Daoy (cell line): ENCODE results near the gene RPAP2. TPM values are rescaled to one million over a fixed set of nuclear protein-coding genes. Genes with fewer than 3 reads are reported as not detected.

Experiments used
- DNase-seq: peaks from one replicate; pipeline ENCODE4 v3.0.0-alpha.2; 2015; ENCODE audit warnings: low read depth
- total RNA-seq: library from RNA; depleted of rRNA; stranded (reverse); fragments of >200 nt; shearing (Covaris generic); gene quantifications from 2 replicates; pipeline ENCODE4 v1.2.3, GENCODE V29; 2014; rRNA removed

RPAP2 gene
- total RNA-seq, 1 experiment from 2014 or later: 34.5 TPM

- no peak for DNase-seq
These were observed 148.3 kb downstream of the RPAP2 start for GRCh38 chr1:92447033-92447681.

DNA sequence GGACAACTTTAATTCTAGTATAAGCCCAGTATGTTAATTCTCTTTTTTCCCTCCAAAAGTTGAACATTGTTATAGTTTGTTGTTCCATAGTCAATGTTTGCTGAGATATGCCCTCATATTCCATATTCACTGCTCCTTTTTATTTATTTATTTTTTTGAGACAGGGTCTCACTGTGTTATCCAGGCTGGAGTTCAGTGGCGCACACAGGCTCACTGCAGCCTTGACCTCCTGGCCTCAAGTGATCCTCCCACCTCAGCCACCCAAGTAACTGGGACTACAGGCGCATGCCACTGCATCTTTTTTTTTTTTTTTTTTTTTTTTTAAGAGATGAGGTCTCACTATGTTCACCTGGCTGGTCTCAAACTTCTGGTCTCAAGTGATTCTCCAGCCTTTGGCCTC is 149.1 kb downstream of the RPAP2 start:
- no peak for DNase-seq

Other genes starting within 250 kb of the RPAP2 start
- gene SETSIP, start 223.6 kb upstream of the RPAP2 start, total RNA-seq: not detected in 2 replicates
- 2.3 and 4.8 TPM in 2 replicates for gene BTBD8, start 218.7 kb upstream of the RPAP2 start, total RNA-seq
- not detected in 2 replicates for gene C1orf146, start 81.1 kb upstream of the RPAP2 start, total RNA-seq
- 56.3 and 57.3 TPM in 2 replicates for gene GLMN, start 72 bp upstream of the RPAP2 start, total RNA-seq
- 0.06 and 0.30 TPM in 2 replicates for gene GFI1, start 187.9 kb downstream of the RPAP2 start, total RNA-seq